GM06990 (cell line): ENCODE results near the gene CRYL1.

Experiments
- DNase-seq: peaks from one replicate; pipeline ENCODE4 v3.0.0-alpha.2; 2011; ENCODE audit not compliant: insufficient read length; ENCODE audit errors: extremely low read depth
- H3K27me3 ChIP-seq: replicated peaks from 2 replicates; pipeline ENCODE4 v1.6.0; 2011; ENCODE audit warnings: low read length; ENCODE audit not compliant: control insufficient read depth, insufficient read depth
- H3K36me3 ChIP-seq: 2 replicates; pipeline ENCODE4 v1.5.1; 2011; ENCODE audit warnings: low read length; ENCODE audit not compliant: control insufficient read depth, insufficient read depth
- H3K4me3 ChIP-seq: replicated peaks from 2 replicates; pipeline ENCODE4 v1.5.1; 2011; ENCODE audit warnings: low read depth, mild to moderate bottlenecking, control low read depth, low read length
- TF ChIP-seq, protein P1 (sequence below): IDR thresholded peaks from 2 replicates; pipeline ENCODE4 v1.5.1; 2011; ENCODE audit warnings: low read length, control low read depth, mild to moderate bottlenecking, inconsistent platforms; ENCODE audit not compliant: insufficient read depth, poor library complexity, severe bottlenecking

Gene CRYL1

DNA sequence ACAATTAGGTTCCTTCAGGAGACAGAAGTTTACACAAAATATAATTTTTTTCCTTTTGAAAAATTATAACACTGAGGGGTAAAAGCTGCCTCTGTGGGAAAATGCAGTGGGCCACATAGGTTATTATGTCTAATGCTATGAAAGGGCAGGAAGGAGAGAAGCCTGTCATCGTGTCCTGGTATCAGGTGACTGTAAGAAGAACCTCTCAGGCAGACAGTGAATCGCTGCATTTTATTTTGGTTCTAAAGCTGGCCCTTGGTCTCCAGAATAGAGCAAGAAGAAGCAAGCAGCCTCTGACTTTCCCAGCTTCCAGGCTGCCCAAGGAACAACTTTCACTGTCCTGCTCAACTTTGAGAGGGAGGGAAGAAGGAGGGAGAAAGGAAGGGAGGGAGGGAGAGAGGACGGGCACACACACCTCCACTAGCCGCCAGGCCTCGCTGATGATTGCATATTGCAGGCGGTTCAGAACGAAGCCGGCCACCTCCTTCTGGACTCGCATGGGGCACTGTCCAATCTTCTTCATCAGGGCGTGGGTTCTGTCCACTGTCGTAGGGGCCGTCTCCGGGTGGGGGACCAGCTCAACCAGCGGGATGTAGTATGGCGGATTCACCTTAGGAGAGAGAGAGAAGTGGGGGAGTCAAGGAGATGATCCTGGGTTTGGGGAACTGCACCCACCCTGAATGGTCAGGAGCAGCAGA lies 93.8 kb downstream of the CRYL1 start:
- Histone ChIP-seq H3K36me3 (no peaks in the 10 kb centered on the region; the same call in 1 of the 2 replicates), H3K4me3 (no peak overlapping the region), H3K27me3 (no peaks in the 10 kb centered on the region)
- no peak for DNase-seq
- TF ChIP-seq, protein P1, sequence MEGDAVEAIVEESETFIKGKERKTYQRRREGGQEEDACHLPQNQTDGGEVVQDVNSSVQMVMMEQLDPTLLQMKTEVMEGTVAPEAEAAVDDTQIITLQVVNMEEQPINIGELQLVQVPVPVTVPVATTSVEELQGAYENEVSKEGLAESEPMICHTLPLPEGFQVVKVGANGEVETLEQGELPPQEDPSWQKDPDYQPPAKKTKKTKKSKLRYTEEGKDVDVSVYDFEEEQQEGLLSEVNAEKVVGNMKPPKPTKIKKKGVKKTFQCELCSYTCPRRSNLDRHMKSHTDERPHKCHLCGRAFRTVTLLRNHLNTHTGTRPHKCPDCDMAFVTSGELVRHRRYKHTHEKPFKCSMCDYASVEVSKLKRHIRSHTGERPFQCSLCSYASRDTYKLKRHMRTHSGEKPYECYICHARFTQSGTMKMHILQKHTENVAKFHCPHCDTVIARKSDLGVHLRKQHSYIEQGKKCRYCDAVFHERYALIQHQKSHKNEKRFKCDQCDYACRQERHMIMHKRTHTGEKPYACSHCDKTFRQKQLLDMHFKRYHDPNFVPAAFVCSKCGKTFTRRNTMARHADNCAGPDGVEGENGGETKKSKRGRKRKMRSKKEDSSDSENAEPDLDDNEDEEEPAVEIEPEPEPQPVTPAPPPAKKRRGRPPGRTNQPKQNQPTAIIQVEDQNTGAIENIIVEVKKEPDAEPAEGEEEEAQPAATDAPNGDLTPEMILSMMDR: no peak

DNA sequence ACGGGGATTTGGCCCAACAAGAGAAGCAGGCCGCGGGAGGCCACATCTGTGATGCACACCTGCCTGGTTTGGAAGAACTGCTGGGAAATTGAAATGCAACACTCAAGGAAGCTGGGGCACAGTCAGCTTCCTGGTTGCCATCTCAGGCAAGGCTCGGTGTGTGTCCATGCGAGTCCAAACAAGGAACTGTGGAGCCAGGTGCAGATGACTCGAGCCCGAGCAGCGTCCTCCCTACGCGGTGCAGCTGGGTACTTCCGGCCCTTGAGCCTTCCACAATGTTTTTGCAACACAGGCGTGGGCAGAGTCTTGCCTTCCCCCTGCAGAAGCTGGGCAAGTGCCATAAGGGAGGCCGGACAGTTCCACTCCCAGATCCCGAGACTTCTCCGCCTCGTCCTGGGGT lies 94.6 kb downstream of the CRYL1 start:
- TF ChIP-seq, protein P1: no peak
- DNase-seq: no peak
- no peaks in the 10 kb centered on the region; the same call in 1 of the 2 replicates for H3K36me3 ChIP-seq
- no peaks in the 10 kb centered on the region for H3K27me3 ChIP-seq
- no peak overlapping the region for H3K4me3 ChIP-seq

DNA sequence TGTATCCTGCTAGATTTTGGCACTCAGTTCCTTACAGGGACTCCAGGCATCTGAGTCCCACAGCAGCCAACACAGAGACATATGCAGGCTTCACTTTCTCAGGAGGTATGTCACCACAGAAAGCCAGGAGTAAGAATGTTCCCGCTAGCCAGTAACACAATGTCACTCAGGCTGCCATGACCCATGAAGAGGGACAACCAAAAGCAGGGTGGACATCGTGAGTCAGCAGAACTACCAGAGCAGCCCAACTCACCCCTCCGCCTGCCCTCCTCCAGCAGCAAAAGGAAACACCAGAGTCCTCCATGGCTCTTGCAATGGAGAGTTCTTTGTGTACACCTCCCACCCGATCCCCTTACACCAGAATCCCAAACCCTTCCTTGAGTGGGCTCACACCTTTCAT lies 95.4 kb downstream of the CRYL1 start:
- no peaks in the 10 kb centered on the region; the same call in 1 of the 2 replicates for H3K36me3 ChIP-seq
- DNase-seq: no peak
- TF ChIP-seq, protein P1: no peak
- no peaks in the 10 kb centered on the region for H3K27me3 ChIP-seq
- H3K4me3 ChIP-seq: no peak overlapping the region

DNA sequence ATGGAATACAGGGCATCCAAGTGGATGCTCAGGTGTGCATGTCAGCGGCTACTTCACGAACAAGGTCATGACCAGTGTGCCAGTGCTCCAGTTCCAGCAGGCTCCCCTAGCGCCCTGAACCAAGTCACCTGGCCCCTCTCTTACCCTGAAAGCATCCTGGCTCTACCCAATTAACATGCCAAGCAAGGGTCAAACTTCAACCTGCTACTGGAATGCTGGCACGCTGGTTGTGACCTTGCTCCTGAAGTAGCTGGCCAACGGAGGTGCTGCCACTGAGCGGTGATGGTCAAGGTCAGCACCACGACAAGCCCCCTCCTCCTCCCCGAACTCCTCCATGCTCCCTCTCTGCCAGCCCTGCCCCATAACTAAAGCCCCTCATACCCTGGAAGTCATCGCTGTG lies 96.0 kb downstream of the CRYL1 start:
- no peak overlapping the region for H3K4me3 ChIP-seq
- no peak for DNase-seq
- TF ChIP-seq, protein P1: no peak
- no peaks in the 10 kb centered on the region; the same call in 1 of the 2 replicates for H3K36me3 ChIP-seq
- H3K27me3 ChIP-seq: no peaks in the 10 kb centered on the region

DNA sequence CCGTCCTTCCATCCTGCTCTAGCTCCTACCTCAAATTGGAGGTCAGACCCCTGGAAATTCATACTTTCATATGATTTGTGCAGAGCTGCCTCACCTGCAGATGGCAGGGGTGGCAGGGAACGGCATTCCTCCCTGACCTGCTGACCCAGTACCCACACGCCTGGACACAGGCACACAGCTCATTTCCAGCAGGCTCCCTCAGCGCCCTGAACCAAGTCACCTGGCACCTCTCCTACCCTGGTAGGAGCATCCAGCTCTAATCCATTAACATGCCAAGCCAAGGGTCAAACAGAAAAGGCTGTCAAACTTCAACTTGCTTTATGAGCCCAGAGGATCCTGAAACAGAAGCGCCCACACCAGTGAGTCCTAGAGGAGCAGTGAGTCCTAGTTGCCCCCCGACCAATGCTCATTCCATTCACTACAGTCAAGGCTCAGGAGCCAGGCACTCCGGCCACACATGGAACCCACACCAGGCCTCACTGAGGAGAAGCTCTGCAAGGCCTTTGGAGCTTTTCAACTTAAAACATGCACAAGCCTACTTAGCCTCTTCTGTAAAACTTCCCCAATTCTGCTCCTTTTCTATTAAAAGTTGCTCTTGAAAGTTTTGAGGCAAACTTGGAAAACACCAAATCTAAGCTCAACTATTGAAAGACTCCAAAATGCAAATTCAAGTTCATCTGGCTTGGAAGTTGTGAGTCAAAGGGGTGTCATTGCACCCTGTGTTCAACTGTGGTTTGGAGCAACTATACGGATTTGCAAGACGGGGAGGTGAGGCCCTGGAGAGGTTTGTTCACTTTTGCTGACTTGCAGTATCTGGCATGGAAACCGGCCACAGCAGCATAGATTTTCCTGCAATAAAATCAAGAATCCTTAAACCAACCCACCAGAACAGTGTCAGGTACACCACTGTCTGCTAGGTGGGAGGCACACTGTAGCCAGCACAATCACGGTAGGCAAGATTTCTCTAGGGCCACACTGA lies 96.7 kb downstream of the CRYL1 start:
- TF ChIP-seq, protein P1: no peak
- no peak for DNase-seq

More for the DNA sequence above, 96.7 kb downstream of the CRYL1 start:
- Histone ChIP-seq H3K27me3 (no peaks in the 10 kb centered on the region), H3K4me3 (no peak overlapping the region), H3K36me3 (no peaks in the 10 kb centered on the region; the same call in 1 of the 2 replicates)
